GM23248 (cell line): ENCODE measurements around the gene ITGB4. TPM values are rescaled to one million over a fixed set of nuclear protein-coding genes. Genes with fewer than 3 reads are reported as not detected.
A peak's percentile ranks its signal among the peaks of the same experiment; 100 is the strongest.

Source experiments
- DNase-seq: peaks from one replicate; pipeline ENCODE4 v3.0.0-alpha.2; 2015
- H2AFZ ChIP-seq: fragments of 200-600 bp; sonication (generic); 2 replicates; pipeline ENCODE4 v1.6.1; 2016; ENCODE audit warnings: antibody characterized with exemption
- H3F3A ChIP-seq: fragments of 200-600 bp; sonication (generic); 2 replicates; pipeline ENCODE4 v1.6.1; 2016; ENCODE audit warnings: mild to moderate bottlenecking, antibody characterized with exemption, mixed run types; ENCODE audit not compliant: insufficient read depth
- H3K27ac ChIP-seq: fragments of 200-600 bp; sonication (generic); 2 replicates; pipeline ENCODE4 v1.5.1; 2016; ENCODE audit warnings: mild to moderate bottlenecking
- H3K27me3 ChIP-seq: fragments of 200-600 bp; sonication (generic); replicated peaks from 2 replicates; pipeline ENCODE4 v1.6.1; 2016; ENCODE audit warnings: mild to moderate bottlenecking; ENCODE audit not compliant: insufficient read depth
- H3K36me3 ChIP-seq: fragments of 200-600 bp; sonication (generic); 2 replicates; pipeline ENCODE4 v1.6.1; 2016; ENCODE audit warnings: low read depth, mild to moderate bottlenecking
- H3K4me1 ChIP-seq: fragments of 200-600 bp; sonication (generic); 2 replicates; pipeline ENCODE4 v1.6.1; 2016; ENCODE audit warnings: mild to moderate bottlenecking; ENCODE audit not compliant: insufficient read depth
- H3K4me2 ChIP-seq: fragments of 200-600 bp; sonication (generic); one replicate; pipeline ENCODE4 v1.6.1; 2016; ENCODE audit warnings: mild to moderate bottlenecking; ENCODE audit not compliant: unreplicated experiment
- H3K4me3 ChIP-seq: fragments of 200-600 bp; sonication (generic); 2 replicates; pipeline ENCODE4 v1.5.1; 2016; ENCODE audit warnings: mild to moderate bottlenecking
- H3K79me2 ChIP-seq: fragments of 200-600 bp; sonication (generic); 2 replicates; pipeline ENCODE4 v1.6.1; 2016; ENCODE audit warnings: mild to moderate bottlenecking; ENCODE audit not compliant: insufficient read depth
- H3K9ac ChIP-seq: fragments of 200-600 bp; sonication (generic); 2 replicates; pipeline ENCODE4 v1.6.1; 2016; ENCODE audit warnings: mild to moderate bottlenecking
- H3K9me2 ChIP-seq: fragments of 200-600 bp; sonication (generic); 2 replicates; pipeline ENCODE4 v1.6.1; 2016; ENCODE audit warnings: mixed run types, mild to moderate bottlenecking, moderate library complexity; ENCODE audit not compliant: insufficient read depth
- H3K9me3 ChIP-seq: fragments of 200-600 bp; sonication (generic); one replicate; pipeline ENCODE4 v1.6.1; 2017; ENCODE audit warnings: low read depth
- H4K20me1 ChIP-seq: fragments of 200-600 bp; sonication (generic); 2 replicates; pipeline ENCODE4 v1.6.0; 2016; ENCODE audit not compliant: insufficient read depth
- EZH2 ChIP-seq: fragments of 200-600 bp; sonication (generic); IDR thresholded peaks from 2 replicates; pipeline ENCODE4 v1.6.1; 2018; ENCODE audit warnings: antibody characterized with exemption, mild to moderate bottlenecking; ENCODE audit not compliant: insufficient read depth, poor library complexity, severe bottlenecking
- EZH2phosphoT487 ChIP-seq: fragments of 200-600 bp; sonication (generic); IDR thresholded peaks from 2 replicates; pipeline ENCODE4 v1.6.1; 2018; ENCODE audit warnings: antibody characterized with exemption, moderate library complexity, mild to moderate bottlenecking, low read depth; ENCODE audit not compliant: insufficient read depth
- WGBS, 2 experiments: methylation state at CpG; one replicate each; pipeline ENCODE4 v1.1.6; 2015 to 2017; ENCODE audit warnings: low lambda C conversion rate in 2 of 2, low coverage in 1 of 2; ENCODE audit errors: missing lambda C conversion rate in 2 of 2; 5-methylcytosine and 5-hydroxymethylcytosine counted together
- in situ Hi-C: fragments of 300-500 bp; cut with MboI; formaldehyde crosslinking; loops from 2 replicates; pipeline ENCODE4 v1.15.0; 2020
- polyA plus RNA-seq: library from polyadenylated mRNA; unstranded; fragments of >200 nt; fragmentation: Nextera tagmentation; extraction: Ambion mirVana; gene quantifications from 2 replicates; pipeline ENCODE4 v1.2.1, GENCODE V29; 2016
- total RNA-seq: library from RNA; depleted of rRNA; stranded (reverse); fragments of >200 nt; shearing (Covaris generic); gene quantifications from 2 replicates; pipeline ENCODE4 v1.2.3, GENCODE V29; 2014

The ITGB4 gene
- total and polyA plus RNA-seq, 2 experiments from 2014 or later: under 0.01 to 1.5 TPM

GRCh38 chr17:75753514-75754377 lies 32.5 kb downstream of the ITGB4 start:
- H3K9me2 ChIP-seq: no peaks in the 10 kb centered on the region
- peak overlapping the region; percentile 72 for H2AFZ ChIP-seq
- H3K4me1 ChIP-seq: no peaks in the 10 kb centered on the region
- peak overlapping the region; percentile 72 for H3K4me2 ChIP-seq
- H4K20me1 ChIP-seq: no peaks in the 10 kb centered on the region
- no peaks in the 10 kb centered on the region for H3K79me2 ChIP-seq
- H3K27ac ChIP-seq: no peak overlapping the region
- peak; percentile 89 for DNase-seq
- H3F3A ChIP-seq: no peaks in the 10 kb centered on the region
- in situ Hi-C loops: loop anchor here (10.0 kb wide), 1 partner anchor 139 kb away; no protein-coding TSS in a partner anchor
- WGBS, 2 experiments: 6% methylated on average over 61 to 73 of the region's 76 CpGs
- no peaks in the 10 kb centered on the region for H3K36me3 ChIP-seq
- peak overlapping the region; percentile 66 for H3K9ac ChIP-seq
- H3K4me3 ChIP-seq: peak overlapping the region; percentile 69
- no peaks in the 10 kb centered on the region for H3K9me3 ChIP-seq
- no peaks in the 10 kb centered on the region for H3K27me3 ChIP-seq
- TF ChIP-seq EZH2phosphoT487 (no peak), EZH2 (no peak)

GRCh38 chr17:75754378-75755204 lies 33.3 kb downstream of the ITGB4 start:
- no peak for DNase-seq
- Histone ChIP-seq H3K9me3 (no peaks in the 10 kb centered on the region), H3K36me3 (no peaks in the 10 kb centered on the region), H3K4me1 (no peaks in the 10 kb centered on the region), H3F3A (no peaks in the 10 kb centered on the region), H3K4me2 (no peak overlapping the region), H3K9me2 (no peaks in the 10 kb centered on the region), H3K27me3 (no peaks in the 10 kb centered on the region), H3K79me2 (no peaks in the 10 kb centered on the region), H3K27ac (no peak overlapping the region), H2AFZ (peak overlapping the region; percentile 72; the same call in 1 of the 2 replicates), H3K9ac (peak overlapping the region; percentile 66), H4K20me1 (no peaks in the 10 kb centered on the region), H3K4me3 (no peak overlapping the region)
- in situ Hi-C loops: loop anchor here (10.0 kb wide), 1 partner anchor 140 kb away; no protein-coding TSS in a partner anchor
- TF ChIP-seq EZH2phosphoT487 (no peak), EZH2 (no peak)
- WGBS, 2 experiments: 63 to 65% methylated on average over 27 of the region's 27 CpGs

GRCh38 chr17:75755205-75755901 lies 34.1 kb downstream of the ITGB4 start:
- 72 to 85% methylated on average over 16 to 20 of the region's 20 CpGs for WGBS, 2 experiments
- no peaks in the 10 kb centered on the region for H3K4me1 ChIP-seq

DNA sequence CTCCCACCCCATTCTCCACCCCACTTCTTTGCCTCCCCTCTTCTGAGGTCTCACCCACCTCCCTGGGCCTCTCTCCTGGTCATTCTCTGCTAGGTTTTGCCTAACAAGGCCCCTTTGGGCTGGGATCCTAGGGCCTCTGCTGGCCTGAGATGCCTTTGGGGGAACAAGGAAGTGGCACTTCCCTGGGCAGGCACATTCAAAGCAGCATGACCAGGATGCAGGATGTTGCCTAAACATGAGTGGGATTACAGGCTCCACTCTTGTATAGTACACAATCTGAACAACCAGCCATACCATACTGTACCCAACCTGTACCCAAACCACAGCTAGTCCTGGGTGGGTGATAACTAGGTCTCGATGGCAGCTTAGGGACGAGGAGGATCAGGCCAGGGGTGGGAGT lies 34.7 kb downstream of the ITGB4 start:
- Histone ChIP-seq H3K79me2 (no peaks in the 10 kb centered on the region), H3K4me3 (no peak overlapping the region), H3K4me1 (no peaks in the 10 kb centered on the region), H3K27ac (no peak overlapping the region), H3K9me3 (no peaks in the 10 kb centered on the region), H4K20me1 (no peaks in the 10 kb centered on the region), H3K9me2 (no peaks in the 10 kb centered on the region), H3F3A (no peaks in the 10 kb centered on the region), H3K36me3 (no peaks in the 10 kb centered on the region), H2AFZ (no peak overlapping the region), H3K27me3 (no peaks in the 10 kb centered on the region), H3K9ac (no peak overlapping the region), H3K4me2 (no peak overlapping the region)
- in situ Hi-C loops: loop anchor here (10.0 kb wide), 1 partner anchor 141 kb away; no protein-coding TSS in a partner anchor
- no peak for DNase-seq
- TF ChIP-seq EZH2phosphoT487 (no peak), EZH2 (no peak)
- WGBS, 2 experiments: 92 to 93% methylated on average over 2 of the region's 2 CpGs

More at GRCh38 chr17:75755205-75755901, 34.1 kb downstream of the ITGB4 start:
- H3K9me3 ChIP-seq: no peaks in the 10 kb centered on the region
- no peak overlapping the region for H3K4me2 ChIP-seq
- H3K9ac ChIP-seq: no peak overlapping the region
- TF ChIP-seq EZH2 (no peak), EZH2phosphoT487 (no peak)
- H2AFZ ChIP-seq: no peak overlapping the region
- no peaks in the 10 kb centered on the region for H3F3A ChIP-seq
- no peaks in the 10 kb centered on the region for H3K36me3 ChIP-seq
- no peaks in the 10 kb centered on the region for H3K9me2 ChIP-seq
- H3K4me3 ChIP-seq: no peak overlapping the region
- no peak for DNase-seq
- no peaks in the 10 kb centered on the region for H4K20me1 ChIP-seq
- H3K27ac ChIP-seq: no peak overlapping the region
- no peaks in the 10 kb centered on the region for H3K79me2 ChIP-seq
- H3K27me3 ChIP-seq: no peaks in the 10 kb centered on the region
- in situ Hi-C loops: loop anchor here (10.0 kb wide), 1 partner anchor 141 kb away; no protein-coding TSS in a partner anchor
